Measurements from ENCODE around the gene ULK1. TPM values are rescaled to one million over a fixed set of nuclear protein-coding genes. Genes with fewer than 3 reads are reported as not detected.

The ULK1 gene
- total and polyA plus RNA-seq, 2 of the 13 experiments (the other 11 are each of a cell fraction or from before 2014, with no cell fraction given) = 2.8 to 10.1 TPM

- Histone ChIP-seq H3K4me3 (replicated peaks in 1 of 3; ENCODE audit: insufficient read depth in 1 of 3, low read depth in 2 of 3, low read length in 3 of 3) (no peak overlapping the region), H3K4me2 (ENCODE audit: low read depth, low read length) (no peak overlapping the region), H3K27me3 (ENCODE audit: control insufficient read depth in 1 of 2, insufficient read depth in 2 of 2, low read length in 2 of 2) (no peaks in the 10 kb centered on the region; a peak in 1 of 5 replicates), H3K79me2 (ENCODE audit: insufficient read depth, low read length) (peaks cover 10% of the 10 kb centered on the region), H3K9ac (ENCODE audit: insufficient read depth, low read depth, low read length) (no peak overlapping the region), H3K4me1 (ENCODE audit: insufficient read depth, low read length) (peaks cover 20% of the 10 kb centered on the region), H4K20me1 (ENCODE audit: insufficient read depth, low read length) (peaks cover 26% of the 10 kb centered on the region; the same call in 1 of the 2 replicates), H3K27ac (ENCODE audit: extremely low read length, insufficient read depth, low read length) (no peak overlapping the region), H3K36me3 (replicated peaks in 1 of 2; ENCODE audit: control insufficient read depth in 1 of 2, insufficient read depth in 2 of 2, low read length in 2 of 2) (peaks cover 1 to 5% of the 10 kb centered on the region in 2 experiments; a peak in 3 of 5 replicates), H3K9me3 (ENCODE audit: low read length) (no peaks in the 10 kb centered on the region), H2AFZ (ENCODE audit: low read length) (no peak overlapping the region)
- in situ Hi-C loops (cut with HindIII; ENCODE audit: extremely low pct_ligation_motif_present, low pct_unique_long_range_greater_than_20kb) (no loop called here), intact Hi-C loops (cut with micrococcal nuclease; ENCODE audit: unreplicated experiment) (loop anchor here (10.0 kb wide), 1 partner anchor 63 kb away; no protein-coding TSS in a partner anchor)
- DNase-seq (ENCODE audit: low spot score) (no peak), ATAC-seq (no peak), FAIRE-seq (no peak)
- no TSS peak for BruUV-seq (replicated peaks)
- ChIA-PET CTCF (ENCODE audit: low intra/inter-chr PET ratio, low total read pairs) (no interaction called here), POLR2A (no interaction called here)
- TF ChIP-seq AFF4 (CRISPR knock-in tag; IDR thresholded peaks at IDR 0.05) (no peak), NFRKB (IDR thresholded peaks at IDR 0.05) (no peak), TFDP1 (CRISPR knock-in tag; IDR thresholded peaks at IDR 0.05; ENCODE audit: borderline replicate concordance) (no peak), ZNF124 (CRISPR knock-in tag; IDR thresholded peaks at IDR 0.05) (no peak), REL (CRISPR knock-in tag; conservative IDR thresholded peaks at IDR 0.05) (no peak), GZF1 (CRISPR knock-in tag; IDR thresholded peaks at IDR 0.05) (no peak), HNRNPUL1 (IDR thresholded peaks at IDR 0.05; ENCODE audit: low read depth, low read length) (no peak), NCOA5 (CRISPR knock-in tag; IDR thresholded peaks at IDR 0.05) (no peak), CTCF (CRISPR knock-in tag; IDR thresholded peaks at IDR 0.05) (no peak), ZBTB3 (CRISPR knock-in tag; IDR thresholded peaks at IDR 0.05; ENCODE audit: borderline replicate concordance, low read depth) (no peak), SMAD9 (CRISPR knock-in tag; IDR thresholded peaks at IDR 0.05) (no peak), NFE2 (CRISPR knock-in tag; IDR thresholded peaks at IDR 0.05) (no peak), MXD1 (CRISPR knock-in tag; IDR thresholded peaks at IDR 0.05) (no peak), EED (CRISPR knock-in tag; IDR thresholded peaks at IDR 0.05) (no peak), NFIB (CRISPR knock-in tag; IDR thresholded peaks at IDR 0.05; ENCODE audit: borderline replicate concordance) (no peak), ZNF577 (CRISPR knock-in tag; IDR thresholded peaks at IDR 0.05; ENCODE audit: borderline replicate concordance, low read depth) (no peak)
- 91% methylated on average over 9 of the region's 9 CpGs for WGBS (ENCODE audit: low lambda C conversion rate)
Measured at GRCh38 chr12:131897875-131898274, 3.5 kb downstream of the ULK1 start.

All from HepG2 (cell line).